GM12878 (cell line): ENCODE results near the gene POTEF. TPM values are rescaled to one million over a fixed set of nuclear protein-coding genes. Genes with fewer than 3 reads are reported as not detected.
"Not testable (repeated sequence)": the region's sequence is repeated elsewhere in the genome, so short reads cannot be mapped to it uniquely, and the experiment has no call there.

ENCODE experiments used
- ATAC-seq: fragments of 200-7000 bp; cut with Tn5 transposase; 3 replicates; pipeline ENCODE4 v1.9.1; 2020; ENCODE audit warnings: mild to moderate bottlenecking, moderate library complexity
- BruUV-seq: library from RNA; stranded (reverse); fragments of 400-500 nt; replicated peaks from 2 replicates; lab custom pipeline; 2021; lab: Mats Ljungman, UMichigan
- CTCF ChIA-PET: fragments of 300-600 bp; sonication (Branson Sonifier 250); formaldehyde crosslinking; extraction: SDS; loops from one replicate; lab custom pipeline; 2021; ENCODE audit warnings: inconsistent platforms; lab: Yijun Ruan, JAX
- POLR2A ChIA-PET: fragments of 350-600 bp; formaldehyde crosslinking; extraction: SDS; loops from one replicate; lab custom pipeline; 2021; ENCODE audit warnings: inconsistent platforms; lab: Charles Lee
- RAD21 ChIA-PET: fragments of 300-600 bp; sonication (Branson Sonifier 250); formaldehyde crosslinking; loops from one replicate; lab custom pipeline; 2023; ENCODE audit warnings: antibody characterized with exemption; ENCODE audit not compliant: unreplicated experiment; lab: Charles Lee
- SMC1A ChIA-PET: fragments of 300-600 bp; sonication (Branson Sonifier 250); formaldehyde crosslinking; loops from one replicate; lab custom pipeline; 2023; ENCODE audit not compliant: unreplicated experiment, uncharacterized antibody; lab: Charles Lee
- DNase-seq: peaks from one replicate; pipeline ENCODE4 v3.0.0-alpha.2; 2011; ENCODE audit warnings: low read depth, low spot score
- FAIRE-seq: peaks from 3 replicates; lab custom pipeline; 2011; peaks lifted over from hg19 to GRCh38; lab: Jason Lieb, UNC
- H2AFZ ChIP-seq: 2 replicates; pipeline ENCODE4 v1.6.0; 2011; ENCODE audit warnings: low read depth, low read length, control low read depth; ENCODE audit not compliant: control insufficient read depth
- H3K27ac ChIP-seq: 2 replicates; pipeline ENCODE4 v1.5.1; 2011; ENCODE audit warnings: control low read depth; ENCODE audit not compliant: control insufficient read depth, insufficient read depth
- H3K27me3 ChIP-seq, 2 experiments: replicated peaks in 1 of 2; 2 replicates each; pipeline versions ENCODE4 v1.6.0 to v1.6.1; 2011; ENCODE audit warnings: low read length in 1 of 2; ENCODE audit not compliant: control insufficient read depth in 2 of 2, insufficient read depth in 2 of 2
- H3K36me3 ChIP-seq, 2 experiments: 2 replicates each; pipeline ENCODE4 v1.5.1; 2011; ENCODE audit warnings: low read length in 1 of 2; ENCODE audit not compliant: control insufficient read depth in 2 of 2, insufficient read depth in 2 of 2
- H3K4me1 ChIP-seq: 2 replicates; pipeline ENCODE4 v1.6.1; 2011; ENCODE audit warnings: mild to moderate bottlenecking, low read length, moderate library complexity, mixed read lengths; ENCODE audit not compliant: control insufficient read depth, insufficient read depth
- H3K4me2 ChIP-seq: 2 replicates; pipeline ENCODE4 v1.6.0; 2011; ENCODE audit warnings: control low read depth; ENCODE audit not compliant: control insufficient read depth, insufficient read depth
- H3K4me3 ChIP-seq: fragments of 200-600 bp; sonication (generic); 2 replicates; pipeline ENCODE4 v1.5.1; 2016
- H3K79me2 ChIP-seq: 2 replicates; pipeline ENCODE4 v1.6.0; 2011; ENCODE audit warnings: low read length; ENCODE audit not compliant: control insufficient read depth, insufficient read depth
- H3K9ac ChIP-seq: 2 replicates; pipeline ENCODE4 v1.8.0; 2011; ENCODE audit warnings: low read length, control low read depth, mixed read lengths; ENCODE audit not compliant: control insufficient read depth, insufficient read depth
- H3K9me3 ChIP-seq: replicated peaks from 3 replicates; pipeline ENCODE4 v1.5.1; 2011; ENCODE audit warnings: mild to moderate bottlenecking, low read length; ENCODE audit not compliant: control insufficient read depth, insufficient read depth
- H4K20me1 ChIP-seq: 2 replicates; pipeline ENCODE4 v1.6.0; 2011; ENCODE audit not compliant: control insufficient read depth, insufficient read depth
- WGBS: methylation state at CpG from one replicate; pipeline ENCODE4 v1.1.6; 2016; ENCODE audit warnings: low lambda C conversion rate; ENCODE audit not compliant: insufficient replicate concordance, insufficient coverage; ENCODE audit errors: missing lambda C conversion rate; 5-methylcytosine and 5-hydroxymethylcytosine counted together
- in situ Hi-C: fragments of 300-500 bp; cut with MboI; formaldehyde crosslinking; loops from 9 replicates; pipeline ENCODE4 v1.14.3; 2018; ENCODE audit warnings: mixed read lengths
- intact Hi-C: fragments of 100-400 bp; cut with micrococcal nuclease; formaldehyde crosslinking; loops from one replicate; pipeline ENCODE4 v1.14.2; 2022; ENCODE audit not compliant: unreplicated experiment
- polyA plus RNA-seq, 11 experiments: library from polyadenylated mRNA; depleted of rRNA in 4 of 11; unstranded in 6 of 11; stranded (reverse) in 5 of 11; fragments of >200 nt; fragmentation: Nextera tagmentation in 4 of 11; fragmentation: Illumina TruSeq in 1 of 11; extraction: Ambion mirVana in 4 of 11; extraction: Trizol in 1 of 11; gene quantifications; 1 replicate in 1 of 11; 2 replicates in 10 of 11; pipeline versions ENCODE4 v1.2.1 to v1.2.3, GENCODE V29; 2011 to 2016; ENCODE audit warnings: inconsistent platforms in 2 of 11, missing spikeins in 2 of 11, low read depth in 1 of 11
- total RNA-seq, 4 experiments: library from RNA; depleted of rRNA in 3 of 4; stranded (reverse); fragments of >200 nt in 3 of 4; fragmentation: Illumina TruSeq in 1 of 4; extraction: Trizol in 1 of 4; gene quantifications; 2 replicates each; pipeline versions ENCODE4 v1.2.1 to v1.2.3, GENCODE V29; 2013 to 2021

The POTEF gene
- total and polyA plus RNA-seq, 10 of the 15 experiments (the other 5 are each of a cell fraction or from before 2014, with no cell fraction given), result 0.03 TPM; not detected in 9

DNA sequence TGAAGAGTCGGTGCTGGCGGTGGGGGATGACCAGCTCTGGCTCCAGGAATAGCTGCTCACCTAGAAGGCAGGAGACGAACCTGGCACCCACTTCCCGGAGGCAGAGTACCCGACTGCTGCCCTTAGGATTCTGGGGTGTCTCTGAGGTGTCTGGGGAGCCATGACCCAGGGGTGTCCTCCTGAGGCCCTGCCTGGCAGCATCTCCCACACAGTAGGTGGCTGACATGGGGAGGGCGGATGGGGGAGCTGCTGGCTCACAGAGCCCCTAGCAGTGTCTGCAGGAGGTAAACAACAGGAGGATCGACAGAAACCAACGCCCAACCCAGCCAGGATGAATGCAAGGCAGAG is 25.4 kb upstream of the POTEF start:
- peaks cover 18% of the 10 kb centered on the region for H3K4me1 ChIP-seq
- SMC1A ChIA-PET, H4K20me1 ChIP-seq, H3K9me3 ChIP-seq, H2AFZ ChIP-seq, H3K27me3 ChIP-seq, H3K27ac ChIP-seq, RAD21 ChIA-PET, POLR2A ChIA-PET, intact Hi-C loops, H3K4me3 ChIP-seq, H3K79me2 ChIP-seq, ATAC-seq, H3K4me2 ChIP-seq, BruUV-seq, H3K9ac ChIP-seq, FAIRE-seq, DNase-seq: not testable (repeated sequence)
- CTCF ChIA-PET, result interaction anchor here (0.6 kb wide), 1 partner anchor 1487 kb away, joined by 3 read pairs; no protein-coding TSS in a partner anchor
- WGBS, result 91% methylated on average over 8 of the region's 8 CpGs
- peaks cover 0 to 21% of the 10 kb centered on the region in 2 experiments; a peak in 2 of 4 replicates for H3K36me3 ChIP-seq
- in situ Hi-C loops, result loop anchor here (10.0 kb wide), 1 partner anchor 1520 kb away; no protein-coding TSS in a partner anchor

DNA sequence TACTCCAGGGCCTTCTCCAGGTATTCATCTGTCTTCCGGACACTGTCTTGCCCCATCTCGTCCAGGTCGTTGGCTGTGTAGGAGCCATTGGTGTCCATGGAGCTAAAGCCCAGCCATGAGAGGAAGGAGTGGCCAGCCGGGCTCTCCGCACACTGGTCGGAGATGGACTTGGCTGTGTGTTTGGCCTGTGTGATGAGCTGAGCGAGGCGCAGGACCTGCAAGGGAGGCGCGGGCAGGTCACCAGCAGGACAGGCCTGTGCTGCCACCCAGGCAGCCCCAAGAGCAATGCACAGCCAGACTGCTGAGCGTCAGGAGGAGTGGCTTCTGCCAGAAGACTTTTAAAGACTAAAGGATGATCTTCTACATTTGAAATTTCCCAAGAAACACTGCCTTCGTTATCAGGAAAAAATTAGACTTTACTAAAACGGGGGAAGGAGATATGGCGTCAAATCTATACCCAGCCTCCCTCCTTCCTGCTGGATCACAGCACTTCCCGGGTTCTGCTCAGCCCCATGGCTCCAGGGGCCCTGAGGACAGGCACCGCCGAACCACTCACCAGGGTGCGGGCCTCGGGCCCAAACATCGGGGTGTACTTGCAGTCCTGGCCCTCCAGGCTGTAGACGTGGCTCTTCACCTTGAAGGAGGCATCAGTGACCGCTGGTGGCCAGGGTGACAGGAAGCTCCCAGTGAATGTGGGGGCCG is 24.9 kb upstream of the POTEF start:
- H3K9me3 ChIP-seq, H3K4me3 ChIP-seq, H3K4me2 ChIP-seq, POLR2A ChIA-PET, SMC1A ChIA-PET, H3K27ac ChIP-seq, intact Hi-C loops, H2AFZ ChIP-seq, H3K9ac ChIP-seq, BruUV-seq, H4K20me1 ChIP-seq, RAD21 ChIA-PET, ATAC-seq, H3K79me2 ChIP-seq, FAIRE-seq, DNase-seq, H3K27me3 ChIP-seq: not testable (repeated sequence)
- CTCF ChIA-PET, result interaction anchor here (0.6 kb wide), 1 partner anchor 1487 kb away, joined by 3 read pairs; no protein-coding TSS in a partner anchor
- WGBS, result 94% methylated on average over 21 of the region's 23 CpGs
- Histone ChIP-seq H3K4me1 (peaks cover 18% of the 10 kb centered on the region), H3K36me3 (peaks cover 0 to 21% of the 10 kb centered on the region in 2 experiments; a peak in 2 of 4 replicates)
- in situ Hi-C loops, result loop anchor here (10.0 kb wide), 1 partner anchor 1521 kb away; no protein-coding TSS in a partner anchor
